ENCODE measurements around the gene CCHCR1.

DNA sequence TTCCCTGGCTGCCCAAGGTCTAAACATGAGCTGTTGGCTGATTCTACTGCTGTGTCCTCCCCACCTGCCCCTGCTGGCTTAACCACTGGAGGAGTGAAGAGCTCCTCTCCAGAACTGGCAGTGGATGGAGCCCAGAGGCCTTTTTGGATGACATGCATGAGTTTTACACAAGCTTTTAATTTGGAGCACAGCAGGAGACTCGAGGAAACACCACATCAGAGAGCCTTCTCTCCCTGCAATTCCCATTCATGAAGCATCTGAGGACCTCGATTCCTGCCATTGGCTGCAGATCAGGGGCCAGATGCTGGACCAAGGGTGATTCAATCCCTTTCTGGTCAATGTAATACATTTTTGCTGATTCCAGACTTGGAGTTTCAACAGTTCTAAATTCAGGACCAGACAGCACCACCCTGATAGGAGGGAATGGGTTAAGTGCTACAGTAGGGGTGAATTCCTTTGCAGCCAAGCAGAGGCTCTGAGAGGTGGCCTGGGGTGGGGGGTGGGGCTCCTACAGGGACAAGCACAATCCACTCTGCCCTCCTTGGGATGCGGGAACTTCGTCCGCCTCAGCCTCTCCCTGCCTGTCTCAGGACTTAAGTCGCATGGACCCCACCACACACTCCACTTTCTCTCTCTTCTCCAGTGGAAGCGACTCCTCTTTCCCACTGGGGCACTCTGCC lies 43.6 kb downstream of the CCHCR1 start:
- TF ChIP-seq CTCF (IDR thresholded peaks at IDR 0.05; ENCODE audit: low read depth, low read length) (no peak), EZH2phosphoT487 (IDR thresholded peaks at IDR 0.05; ENCODE audit: low read depth) (no peak)

Data from OCI-LY3 (cell line).